ELR (cell line): ENCODE measurements around the gene RAB40C.

Experiments
- DNase-seq: peaks from one replicate; pipeline ENCODE4 v3.0.0-alpha.2; 2015; ENCODE audit warnings: low read depth

Gene RAB40C

DNA sequence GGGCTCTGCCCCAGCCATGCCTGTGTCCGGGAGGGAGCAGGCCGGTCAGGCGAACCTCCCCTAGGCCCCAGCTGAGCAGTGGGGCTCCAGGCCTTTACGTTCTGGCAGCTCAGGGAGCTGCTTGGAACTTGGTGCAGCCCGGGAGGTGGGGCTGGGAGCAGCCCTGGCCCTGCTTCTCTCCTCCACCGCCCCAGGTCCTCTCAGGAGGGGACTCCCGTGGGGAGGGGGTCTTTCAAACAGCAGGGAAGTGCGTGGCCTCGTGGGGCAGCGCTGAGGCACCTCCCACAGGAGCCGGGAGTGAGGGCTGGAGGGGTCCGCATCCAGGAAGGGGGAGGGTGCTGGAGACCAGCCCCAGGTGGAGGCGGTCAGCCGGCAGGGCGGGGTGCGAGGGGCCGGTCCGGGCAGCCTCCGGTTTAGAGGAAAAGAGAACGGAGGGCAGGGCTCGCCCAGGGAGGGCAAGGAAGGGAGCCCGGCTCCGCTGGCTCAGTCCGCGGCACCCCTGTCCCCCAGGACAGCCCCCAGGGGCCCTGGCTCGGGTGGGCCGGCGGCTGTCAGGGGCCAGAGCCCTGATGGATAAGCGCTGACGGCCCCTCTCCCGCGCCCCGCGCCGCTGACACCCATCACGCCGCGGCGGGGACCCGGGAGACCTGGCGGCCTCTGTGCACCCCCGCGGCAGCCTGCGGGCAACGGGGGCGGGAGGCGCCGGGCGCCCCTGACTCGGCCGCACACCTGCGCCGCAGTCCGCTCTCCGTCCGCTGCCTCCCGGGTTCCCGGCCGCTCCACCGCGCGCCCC lies 30.3 kb upstream of the RAB40C start:
- DNase-seq, result no peak

DNA sequence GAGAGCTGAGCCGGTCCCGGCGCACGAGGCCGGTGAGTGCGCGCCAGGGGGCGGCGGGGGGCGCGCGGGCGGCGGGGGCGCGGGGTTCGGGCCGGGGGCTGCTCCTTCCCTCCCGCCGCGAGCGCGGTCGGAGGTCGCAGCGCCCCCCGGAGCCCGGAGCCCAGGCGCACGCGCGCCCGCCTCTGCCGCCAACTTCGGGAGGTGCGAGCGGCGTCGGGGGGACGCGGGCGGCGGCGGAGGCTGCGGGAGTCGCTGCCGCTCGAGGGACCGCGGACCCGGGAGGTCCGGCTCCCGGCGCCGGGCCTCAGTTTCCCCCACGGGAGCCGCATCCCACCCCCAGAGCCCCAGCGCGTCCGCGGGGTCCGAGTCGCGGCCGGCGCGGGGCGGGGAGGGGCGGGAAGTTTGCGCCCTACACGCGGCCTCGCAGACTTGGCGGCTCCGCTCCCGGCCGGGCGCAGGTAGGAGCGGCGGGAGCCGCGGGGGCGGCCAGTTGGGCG lies 29.6 kb upstream of the RAB40C start, which contains the start of gene PRR35:
PRR35 (plus strand) TSS at position 191 of the 497 bp plus-strand sequence. CDS start 2,901 bp downstream, outside the sequence.
- no peak for DNase-seq

DNA sequence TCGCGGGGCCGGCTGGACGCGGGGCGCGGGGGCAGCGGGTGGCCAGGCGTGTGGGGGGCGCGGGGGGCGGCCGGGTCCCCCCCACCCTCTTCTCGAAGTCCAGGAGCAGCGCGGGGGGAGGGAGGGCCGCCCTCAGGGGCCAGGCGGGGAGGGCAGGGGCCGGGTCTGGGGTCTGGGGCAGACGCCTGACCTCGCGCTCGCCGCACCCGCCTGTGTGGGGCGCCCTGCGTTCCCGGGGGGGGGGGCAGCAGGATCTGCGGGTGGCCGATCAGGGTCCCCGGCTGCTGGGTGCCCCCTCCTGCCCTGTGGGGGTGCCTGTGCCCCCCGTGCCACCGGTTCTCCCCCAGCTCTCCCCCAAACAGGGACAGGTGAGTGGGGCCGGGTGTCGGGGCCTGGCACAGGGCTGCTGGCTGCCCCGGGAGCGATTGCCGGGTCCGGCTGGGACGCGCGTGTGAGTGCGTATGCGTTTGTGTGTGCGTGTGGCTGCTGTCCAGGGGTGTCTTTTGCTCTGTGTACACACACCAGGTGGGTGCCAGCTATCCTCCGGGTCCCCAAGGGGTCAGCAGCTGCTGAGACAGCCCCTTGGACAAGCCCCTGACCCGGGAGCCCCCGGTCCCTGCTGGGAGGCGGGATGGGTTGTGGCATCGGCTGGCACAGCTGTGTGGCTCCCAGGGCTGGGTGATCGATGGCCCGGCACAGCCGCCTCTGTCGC lies 29.0 kb upstream of the RAB40C start:
- DNase-seq, result no peak

DNA sequence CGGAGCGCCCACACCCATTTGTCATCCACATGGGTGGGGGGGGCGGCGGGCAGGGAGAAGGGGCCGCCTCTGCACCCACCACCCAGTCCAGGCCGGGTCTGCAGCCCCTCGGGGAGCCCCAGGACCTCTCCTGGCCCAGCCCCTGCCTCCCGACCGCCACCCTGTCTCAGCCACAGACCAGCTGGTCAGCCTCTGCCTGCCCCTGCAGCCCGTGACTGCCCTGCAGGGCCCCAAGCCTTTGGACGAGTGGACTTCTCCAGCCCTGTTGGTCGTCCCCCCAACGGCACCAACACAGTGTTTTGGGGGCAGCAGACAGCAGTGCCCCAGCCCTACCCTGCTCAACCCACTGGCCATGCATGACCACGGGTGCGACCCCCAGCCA lies 28.5 kb upstream of the RAB40C start:
- DNase-seq, result no peak

- no peak for DNase-seq
Measured at GRCh38 chr16:561957-562938, 27.6 kb upstream of the RAB40C start.

DNA sequence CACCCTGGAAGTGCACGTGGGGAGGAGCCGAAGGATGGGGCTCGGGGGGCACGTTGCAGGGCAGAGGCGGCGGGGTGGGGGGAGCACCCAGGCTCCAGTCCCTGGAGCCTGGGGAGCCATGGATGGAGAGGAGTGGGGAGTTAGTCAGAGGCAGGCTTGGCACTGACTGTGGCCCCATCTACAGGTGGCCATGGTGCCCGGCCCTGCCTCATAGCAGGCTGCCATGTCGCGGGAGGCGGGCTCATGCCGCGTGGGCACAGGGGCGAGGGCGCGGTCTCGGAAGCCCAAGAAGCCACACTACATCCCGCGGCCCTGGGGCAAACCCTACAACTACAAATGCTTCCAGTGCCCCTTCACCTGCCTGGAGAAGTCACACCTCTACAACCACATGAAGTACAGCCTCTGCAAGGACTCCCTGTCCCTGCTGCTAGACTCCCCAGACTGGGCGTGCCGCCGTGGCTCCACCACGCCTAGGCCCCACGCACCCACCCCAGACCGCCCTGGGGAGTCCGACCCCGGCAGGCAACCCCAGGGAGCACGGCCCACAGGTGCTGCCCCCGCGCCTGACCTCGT lies 26.7 kb upstream of the RAB40C start:
- no peak for DNase-seq

GRCh38 chr16:564690-565418 lies 25.0 kb upstream of the RAB40C start:
- no peak for DNase-seq

DNA sequence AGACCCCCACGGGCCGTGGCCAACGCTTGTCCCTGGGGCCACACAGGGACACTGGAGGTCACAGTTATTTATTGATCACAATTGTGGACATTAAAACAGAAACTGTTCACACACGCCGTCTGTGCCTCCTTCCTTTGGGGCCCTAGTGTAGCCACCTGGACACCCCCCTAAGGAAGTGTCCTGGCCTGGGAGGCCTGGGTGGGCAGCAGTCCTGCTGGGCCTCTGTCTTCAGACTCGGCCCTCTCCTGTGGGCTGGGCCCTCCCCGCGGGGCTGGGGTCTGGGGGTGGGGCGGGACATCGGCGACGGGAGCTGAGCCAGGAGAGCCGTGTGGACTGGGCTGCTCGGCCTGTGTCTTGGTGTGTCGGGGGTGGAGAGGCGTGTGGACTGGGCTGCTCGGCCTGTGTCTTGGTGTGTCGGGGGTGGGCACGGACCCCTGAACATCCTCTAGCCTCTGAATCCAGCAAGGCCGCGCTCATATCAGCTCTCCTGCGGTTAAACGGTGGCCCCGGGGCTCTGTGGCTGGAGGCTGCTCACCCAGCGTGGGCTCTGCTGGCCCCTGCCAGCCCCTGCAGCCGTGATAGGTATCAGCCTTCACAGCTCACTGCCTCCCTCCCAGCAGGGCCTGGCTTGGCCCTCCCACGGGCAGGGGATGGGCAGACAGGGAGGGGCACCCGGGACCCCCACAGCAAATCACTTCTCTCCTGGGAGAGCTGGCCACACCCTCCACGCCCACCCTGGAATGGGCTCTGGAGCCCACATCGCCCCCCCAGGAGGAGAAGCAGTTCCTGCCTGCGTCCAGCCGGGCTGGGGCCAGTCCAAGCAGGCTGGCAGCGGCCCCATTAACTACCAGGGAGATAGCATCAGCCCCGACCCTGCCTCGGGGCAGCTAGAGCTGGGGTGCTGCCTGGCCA lies 24.2 kb upstream of the RAB40C start:
- no peak for DNase-seq

- peak; percentile 60 for DNase-seq
Measured at GRCh38 chr16:566475-567372, 23.1 kb upstream of the RAB40C start, which contains the start of gene NHLRC4. Gene NHLRC4 (plus strand): TSS chr16:567005. CDS start chr16:568048, 1,043 bp downstream.

DNA sequence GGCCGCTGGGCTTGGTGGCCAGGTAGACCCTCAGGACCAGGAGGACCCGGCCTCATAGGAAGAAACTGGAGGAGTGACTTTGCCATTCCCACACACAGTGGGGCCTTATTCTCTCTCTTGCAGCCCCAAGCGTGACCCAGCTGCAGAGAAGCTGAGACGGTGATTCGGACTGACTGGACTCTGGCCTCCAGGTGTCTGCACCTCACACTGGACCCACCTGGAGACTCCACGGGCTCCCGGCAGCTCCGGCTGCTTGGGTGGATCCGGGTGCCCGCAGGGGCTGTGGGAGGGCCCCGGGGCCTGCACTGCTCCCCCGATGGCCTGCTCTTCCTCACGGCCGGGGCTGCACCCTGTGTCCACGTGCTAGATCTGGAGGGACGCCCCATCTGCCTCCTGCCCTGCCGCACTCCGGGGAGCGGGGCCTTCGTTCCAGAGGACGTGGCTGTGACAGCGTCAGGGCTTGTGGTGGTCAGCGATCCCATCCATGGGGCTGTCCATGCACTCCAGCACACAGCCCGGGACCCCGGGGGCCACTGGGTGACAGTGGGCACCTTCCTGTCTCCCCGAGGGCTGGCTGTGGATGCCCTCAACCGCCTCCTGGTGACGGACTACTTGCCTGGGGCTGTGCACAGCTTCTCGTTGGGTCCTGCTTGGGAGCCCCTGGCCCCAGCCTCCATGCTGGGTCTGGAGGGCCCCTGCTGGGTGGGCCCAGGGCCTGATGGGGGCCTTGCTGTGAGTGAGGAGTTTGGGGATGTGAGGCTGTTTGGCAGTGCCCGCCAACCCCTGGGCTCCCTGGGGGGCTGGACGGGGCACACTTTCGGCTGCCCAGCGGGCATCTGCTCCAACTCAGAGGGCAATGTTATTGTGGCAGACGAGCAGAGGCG lies 22.3 kb upstream of the RAB40C start:
- DNase-seq, result no peak

DNA sequence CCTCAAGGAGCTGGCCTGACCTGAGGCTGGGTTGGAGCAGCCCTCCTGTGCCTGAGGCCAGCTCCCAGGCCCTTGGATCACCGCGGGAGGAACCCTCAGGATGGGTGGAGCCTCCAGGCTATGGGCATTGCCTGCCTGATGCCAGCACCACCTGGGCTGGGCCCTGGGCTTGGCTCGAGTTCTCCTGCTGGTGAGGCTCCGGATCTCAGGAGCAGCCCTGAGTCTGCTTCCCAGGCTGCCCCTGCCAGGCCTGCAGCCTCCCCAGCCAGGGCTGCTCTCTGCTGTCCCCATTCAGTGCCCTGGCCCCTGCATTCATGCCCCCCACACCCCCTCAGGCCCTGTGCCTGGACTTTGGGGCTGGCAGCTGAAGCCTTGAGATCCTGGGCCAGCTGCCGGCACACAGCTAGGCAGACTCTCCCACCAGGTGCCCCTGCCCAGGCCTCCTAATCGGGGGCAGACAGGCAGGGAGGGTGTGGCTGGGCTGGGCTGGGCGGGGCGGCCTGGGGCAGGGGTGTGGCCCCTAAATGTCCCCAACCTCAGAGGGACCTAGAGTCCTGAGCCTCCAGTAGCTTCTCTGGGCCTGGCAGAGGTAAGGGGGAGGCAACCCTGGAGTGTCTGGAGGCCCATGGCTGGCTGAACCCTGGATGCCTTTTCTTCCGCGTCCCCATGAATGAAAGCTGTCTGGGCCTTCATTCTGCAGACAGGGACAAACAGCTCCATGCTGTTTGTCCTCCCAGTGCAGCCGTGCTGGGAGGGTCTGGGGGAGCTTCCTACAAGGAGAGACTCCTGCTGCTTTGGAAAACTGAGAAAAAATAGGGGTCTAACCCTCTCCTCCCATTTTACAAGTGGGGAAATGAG lies 21.2 kb upstream of the RAB40C start:
- DNase-seq, result no peak

DNA sequence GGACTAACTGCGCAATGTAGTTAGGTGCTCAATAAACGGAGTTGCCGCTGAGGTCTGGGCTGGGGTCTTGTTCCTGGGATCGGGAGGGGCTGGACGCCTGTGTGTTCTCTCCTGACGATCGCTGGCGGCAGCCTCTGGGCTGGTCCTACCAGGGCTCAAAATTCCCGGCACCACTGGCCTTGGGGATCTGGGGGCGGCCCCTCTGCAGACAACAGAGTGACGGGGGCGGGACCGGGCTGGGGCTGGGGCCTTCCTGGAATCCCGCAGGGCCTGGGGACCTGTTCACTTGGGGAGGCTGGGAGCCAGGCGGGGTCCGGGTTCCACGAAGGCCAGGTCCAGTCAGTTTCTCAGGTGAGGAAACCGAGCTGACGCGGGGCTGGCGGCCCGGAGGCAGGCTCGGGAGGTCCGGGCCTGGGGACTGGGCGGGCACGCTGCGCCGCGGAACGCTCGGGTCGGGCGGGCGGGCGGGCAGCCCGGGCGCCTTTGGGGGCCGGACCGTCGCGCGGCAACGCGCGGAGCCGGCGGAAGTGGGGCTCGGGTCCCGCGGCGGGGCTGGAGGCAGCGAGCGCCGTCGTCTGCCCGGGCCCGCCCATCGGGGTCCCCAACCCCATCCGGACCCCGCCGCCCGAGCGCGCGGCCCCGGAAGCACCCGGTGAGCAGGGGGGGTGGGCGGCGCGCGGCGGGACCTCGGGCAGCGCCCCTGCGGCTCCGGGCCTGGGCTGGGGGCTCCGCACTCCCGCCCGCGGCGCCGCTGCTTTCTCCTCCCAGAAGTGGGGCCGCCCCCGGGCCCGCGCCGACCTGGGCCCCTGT lies 20.2 kb upstream of the RAB40C start, which contains the start of gene PIGQ:
PIGQ (plus strand) TSS at position 524 of the 810 bp plus-strand sequence. CDS start 4,107 bp downstream, outside the sequence.
- peak; percentile 68 for DNase-seq

GRCh38 chr16:572865-573650 lies 16.8 kb upstream of the RAB40C start:
- no peak for DNase-seq

GRCh38 chr16:574021-574760 lies 15.7 kb upstream of the RAB40C start:
- no peak for DNase-seq
